A172 (cell line): ENCODE results near the gene ARMC10. TPM values are rescaled to one million over a fixed set of nuclear protein-coding genes. Genes with fewer than 3 reads are reported as not detected.
"Not testable (repeated sequence)": the region's sequence is repeated elsewhere in the genome, so short reads cannot be mapped to it uniquely, and the experiment has no call there.

ENCODE experiments used
- DNase-seq: peaks from one replicate; pipeline ENCODE4 v3.0.0-alpha.2; 2015; ENCODE audit warnings: low spot score
- total RNA-seq: library from RNA; depleted of rRNA; stranded (reverse); fragments of >200 nt; shearing (Covaris generic); gene quantifications from 2 replicates; pipeline ENCODE4 v1.2.3, GENCODE V29; 2014

The ARMC10 gene
- total RNA-seq, 1 experiment from 2014 or later = 75.3 TPM

- not testable (repeated sequence) for DNase-seq
Observed at GRCh38 chr7:103078226-103078625, 3.3 kb downstream of the ARMC10 start.

GRCh38 chr7:103079836-103080235, 4.9 kb downstream of the ARMC10 start:
- no peak for DNase-seq

GRCh38 chr7:103080923-103081322, 6.0 kb downstream of the ARMC10 start:
- DNase-seq = no peak

GRCh38 chr7:103082497-103082896, 7.6 kb downstream of the ARMC10 start:
- no peak for DNase-seq

- no peak for DNase-seq
Observed at GRCh38 chr7:103083210-103083609, 8.3 kb downstream of the ARMC10 start.

- DNase-seq = not testable (repeated sequence)
Observed at GRCh38 chr7:103092321-103092720, 17.4 kb downstream of the ARMC10 start.

- no peak for DNase-seq
Observed at GRCh38 chr7:103093429-103093828, 18.5 kb downstream of the ARMC10 start.

- DNase-seq = no peak
Observed at GRCh38 chr7:103094102-103094501, 19.2 kb downstream of the ARMC10 start.

- not testable (repeated sequence) for DNase-seq
Observed at GRCh38 chr7:103095558-103095957, 20.6 kb downstream of the ARMC10 start.

GRCh38 chr7:103097041-103097440, 22.1 kb downstream of the ARMC10 start:
- no peak for DNase-seq

- DNase-seq = no peak
Observed at GRCh38 chr7:103100348-103100747, 25.4 kb downstream of the ARMC10 start.

- no peak for DNase-seq
Observed at GRCh38 chr7:103101543-103101942, 26.6 kb downstream of the ARMC10 start.

GRCh38 chr7:103106005-103106702, 31.2 kb downstream of the ARMC10 start:
- DNase-seq = no peak

GRCh38 chr7:103106703-103107070, 31.7 kb downstream of the ARMC10 start:
- DNase-seq = not testable (repeated sequence)

- peak; percentile 95 for DNase-seq
Observed at GRCh38 chr7:103113164-103113563, 38.2 kb downstream of the ARMC10 start.

- DNase-seq = no peak
Observed at GRCh38 chr7:103114576-103115008, 39.7 kb downstream of the ARMC10 start.

GRCh38 chr7:103115771-103116170, 40.8 kb downstream of the ARMC10 start:
- DNase-seq = no peak

GRCh38 chr7:103116511-103116910, 41.6 kb downstream of the ARMC10 start:
- no peak for DNase-seq

- no peak for DNase-seq
Observed at GRCh38 chr7:103116991-103117390, 42.1 kb downstream of the ARMC10 start.

- DNase-seq = no peak
Observed at GRCh38 chr7:103117465-103117864, 42.5 kb downstream of the ARMC10 start.

GRCh38 chr7:103119791-103120291, 44.9 kb downstream of the ARMC10 start:
- no peak for DNase-seq

- DNase-seq = no peak
Observed at GRCh38 chr7:103120362-103120761, 45.4 kb downstream of the ARMC10 start.

GRCh38 chr7:103121641-103122040, 46.7 kb downstream of the ARMC10 start:
- no peak for DNase-seq

- no peak for DNase-seq
Observed at GRCh38 chr7:103123529-103123928, 48.6 kb downstream of the ARMC10 start.
